ENCODE data around the gene IFT80.
A peak's percentile ranks its signal among the peaks of the same experiment; 100 is the strongest.

The IFT80 gene

GRCh38 chr3:160400702-160401150 lies 1.7 kb upstream of the IFT80 start:
- no peak for DNase-seq (ENCODE audit: low spot score)

GRCh38 chr3:160400030-160400701 lies 1.1 kb upstream of the IFT80 start:
- DNase-seq (ENCODE audit: low spot score) = peak; percentile 56

- DNase-seq (ENCODE audit: low spot score) = no peak
Observed at GRCh38 chr3:160398820-160399124, 253 bp downstream of the IFT80 start.

GRCh38 chr3:160395297-160395696 lies 3.7 kb downstream of the IFT80 start:
- no peak for DNase-seq (ENCODE audit: low spot score)

- no peak for DNase-seq (ENCODE audit: low spot score)
Observed at GRCh38 chr3:160394009-160394392, 5.0 kb downstream of the IFT80 start.

GRCh38 chr3:160393346-160394008 lies 5.5 kb downstream of the IFT80 start:
- no peak for DNase-seq (ENCODE audit: low spot score)

- no peak for DNase-seq (ENCODE audit: low spot score)
Observed at GRCh38 chr3:160392798-160393197, 6.2 kb downstream of the IFT80 start.

- no peak for DNase-seq (ENCODE audit: low spot score)
Observed at GRCh38 chr3:160390565-160391138, 8.4 kb downstream of the IFT80 start.

GRCh38 chr3:160384639-160385318 lies 14.2 kb downstream of the IFT80 start:
- no peak for DNase-seq (ENCODE audit: low spot score)

- no peak for DNase-seq (ENCODE audit: low spot score)
Observed at GRCh38 chr3:160381470-160381869, 17.6 kb downstream of the IFT80 start.

- DNase-seq (ENCODE audit: low spot score) = no peak
Observed at GRCh38 chr3:160379628-160380214, 19.3 kb downstream of the IFT80 start.

GRCh38 chr3:160378331-160379109 lies 20.5 kb downstream of the IFT80 start:
- DNase-seq (ENCODE audit: low spot score) = no peak

GRCh38 chr3:160376681-160377080 lies 22.3 kb downstream of the IFT80 start:
- no peak for DNase-seq (ENCODE audit: low spot score)

GRCh38 chr3:160374925-160375324 lies 24.1 kb downstream of the IFT80 start:
- no peak for DNase-seq (ENCODE audit: low spot score)

GRCh38 chr3:160374472-160374871 lies 24.6 kb downstream of the IFT80 start:
- no peak for DNase-seq (ENCODE audit: low spot score)

GRCh38 chr3:160373655-160374054 lies 25.4 kb downstream of the IFT80 start:
- DNase-seq (ENCODE audit: low spot score) = no peak

- DNase-seq (ENCODE audit: low spot score) = no peak
Observed at GRCh38 chr3:160372780-160373179, 26.2 kb downstream of the IFT80 start.

GRCh38 chr3:160370987-160371857 lies 27.8 kb downstream of the IFT80 start:
- DNase-seq (ENCODE audit: low spot score) = no peak

GRCh38 chr3:160369784-160370183 lies 29.2 kb downstream of the IFT80 start:
- DNase-seq (ENCODE audit: low spot score) = peak; percentile 28

- peak; percentile 47 for DNase-seq (ENCODE audit: low spot score)
Observed at GRCh38 chr3:160368804-160369203, 30.2 kb downstream of the IFT80 start.
